Activated naive CD8-positive, alpha-beta T cell (primary cell): ENCODE data around the gene LXN.

ENCODE experiments used
- H3K27ac Mint-ChIP-seq: one replicate; pipeline ENCODE4 v1.8.0; 2021; ENCODE audit warnings: mixed read lengths
- H3K27me3 Mint-ChIP-seq: one replicate; pipeline ENCODE4 v1.8.0; 2021; ENCODE audit warnings: mixed read lengths
- H3K36me3 Mint-ChIP-seq: one replicate; pipeline ENCODE4 v1.8.0; 2021; ENCODE audit warnings: mixed read lengths
- H3K4me1 Mint-ChIP-seq: one replicate; pipeline ENCODE4 v1.8.0; 2021; ENCODE audit warnings: low read depth, mixed read lengths
- H3K4me3 Mint-ChIP-seq: one replicate; pipeline ENCODE4 v1.8.0; 2021; ENCODE audit warnings: mild to moderate bottlenecking, mixed read lengths
- H3K9me3 Mint-ChIP-seq: one replicate; pipeline ENCODE4 v1.8.0; 2021; ENCODE audit warnings: low read depth, mixed read lengths

Gene LXN

GRCh38 chr3:158672215-158673176 is at the start of gene LXN:
Gene LXN, minus strand, starts transcription at chr3:158672648. Its CDS starts 170 bp downstream, at chr3:158672478.
- Mint-ChIP-seq H3K27ac (peak within 1 kb of the TSS; percentile 75), H3K4me1 (peaks cover 26% of the 10 kb centered on the region), H3K27me3 (no peaks in the 10 kb centered on the region), H3K36me3 (peaks cover 6% of the 10 kb centered on the region), H3K9me3 (no peaks in the 10 kb centered on the region), H3K4me3 (peak within 1 kb of the TSS; percentile 82)

- Mint-ChIP-seq H3K27ac (no peak overlapping the region), H3K9me3 (no peaks in the 10 kb centered on the region), H3K4me3 (no peak overlapping the region), H3K27me3 (no peaks in the 10 kb centered on the region), H3K36me3 (no peaks in the 10 kb centered on the region), H3K4me1 (peaks cover 32% of the 10 kb centered on the region)
These were observed 49.7 kb upstream of the LXN start for GRCh38 chr3:158722108-158722507.

GRCh38 chr3:158718490-158719170 is 46.2 kb upstream of the LXN start:
- Mint-ChIP-seq H3K9me3 (no peaks in the 10 kb centered on the region), H3K4me1 (peaks cover 28% of the 10 kb centered on the region), H3K27me3 (no peaks in the 10 kb centered on the region), H3K27ac (no peak overlapping the region), H3K36me3 (peaks cover 5% of the 10 kb centered on the region), H3K4me3 (no peak overlapping the region)

GRCh38 chr3:158717576-158717975 is 45.1 kb upstream of the LXN start:
- H3K27ac Mint-ChIP-seq: no peak overlapping the region

GRCh38 chr3:158713094-158713499 is 40.6 kb upstream of the LXN start:
- H3K36me3 Mint-ChIP-seq: peaks cover 26% of the 10 kb centered on the region
- peaks cover 6% of the 10 kb centered on the region for H3K4me1 Mint-ChIP-seq
- no peaks in the 10 kb centered on the region for H3K27me3 Mint-ChIP-seq
- H3K4me3 Mint-ChIP-seq: no peak overlapping the region
- no peaks in the 10 kb centered on the region for H3K9me3 Mint-ChIP-seq
- no peak overlapping the region for H3K27ac Mint-ChIP-seq

More at GRCh38 chr3:158717576-158717975, 45.1 kb upstream of the LXN start:
- Mint-ChIP-seq H3K4me1 (peaks cover 26% of the 10 kb centered on the region), H3K27me3 (no peaks in the 10 kb centered on the region), H3K9me3 (no peaks in the 10 kb centered on the region), H3K36me3 (peaks cover 11% of the 10 kb centered on the region), H3K4me3 (no peak overlapping the region)

GRCh38 chr3:158712443-158712842 is 40.0 kb upstream of the LXN start:
- Mint-ChIP-seq H3K4me3 (no peak overlapping the region), H3K27ac (no peak overlapping the region), H3K9me3 (no peaks in the 10 kb centered on the region), H3K36me3 (peaks cover 27% of the 10 kb centered on the region), H3K4me1 (peaks cover 6% of the 10 kb centered on the region), H3K27me3 (no peaks in the 10 kb centered on the region)

GRCh38 chr3:158711886-158712285 is 39.4 kb upstream of the LXN start:
- Mint-ChIP-seq H3K36me3 (peaks cover 31% of the 10 kb centered on the region), H3K27me3 (no peaks in the 10 kb centered on the region), H3K4me1 (peaks cover 6% of the 10 kb centered on the region), H3K4me3 (no peak overlapping the region), H3K27ac (no peak overlapping the region), H3K9me3 (no peaks in the 10 kb centered on the region)

- H3K36me3 Mint-ChIP-seq: peaks cover 35% of the 10 kb centered on the region
- H3K27me3 Mint-ChIP-seq: no peaks in the 10 kb centered on the region
- H3K9me3 Mint-ChIP-seq: no peaks in the 10 kb centered on the region
- H3K4me3 Mint-ChIP-seq: no peak overlapping the region
- no peak overlapping the region for H3K27ac Mint-ChIP-seq
- H3K4me1 Mint-ChIP-seq: peaks cover 6% of the 10 kb centered on the region
These were observed 38.2 kb upstream of the LXN start for GRCh38 chr3:158710601-158711000.

GRCh38 chr3:158709666-158710083 is 37.2 kb upstream of the LXN start:
- no peak overlapping the region for H3K4me3 Mint-ChIP-seq
- peaks cover 6% of the 10 kb centered on the region for H3K4me1 Mint-ChIP-seq
- H3K36me3 Mint-ChIP-seq: peaks cover 35% of the 10 kb centered on the region
- H3K27me3 Mint-ChIP-seq: no peaks in the 10 kb centered on the region
- H3K27ac Mint-ChIP-seq: no peak overlapping the region
- H3K9me3 Mint-ChIP-seq: no peaks in the 10 kb centered on the region

GRCh38 chr3:158703566-158703965 is 31.1 kb upstream of the LXN start:
- Mint-ChIP-seq H3K36me3 (peaks cover 24% of the 10 kb centered on the region), H3K27ac (no peak overlapping the region), H3K4me1 (peaks cover 9% of the 10 kb centered on the region), H3K27me3 (no peaks in the 10 kb centered on the region), H3K4me3 (no peak overlapping the region), H3K9me3 (no peaks in the 10 kb centered on the region)

- no peaks in the 10 kb centered on the region for H3K27me3 Mint-ChIP-seq
- H3K36me3 Mint-ChIP-seq: peaks cover 20% of the 10 kb centered on the region
- H3K4me3 Mint-ChIP-seq: no peak overlapping the region
- peaks cover 9% of the 10 kb centered on the region for H3K4me1 Mint-ChIP-seq
- no peaks in the 10 kb centered on the region for H3K9me3 Mint-ChIP-seq
- no peak overlapping the region for H3K27ac Mint-ChIP-seq
These were observed 30.5 kb upstream of the LXN start for GRCh38 chr3:158702815-158703481.

- no peak overlapping the region for H3K27ac Mint-ChIP-seq
- peaks cover 9% of the 10 kb centered on the region for H3K4me1 Mint-ChIP-seq
- H3K36me3 Mint-ChIP-seq: peaks cover 14% of the 10 kb centered on the region
- H3K27me3 Mint-ChIP-seq: no peaks in the 10 kb centered on the region
- H3K9me3 Mint-ChIP-seq: no peaks in the 10 kb centered on the region
- H3K4me3 Mint-ChIP-seq: no peak overlapping the region
These were observed 29.1 kb upstream of the LXN start for GRCh38 chr3:158701420-158702065.

GRCh38 chr3:158700559-158700958 is 28.1 kb upstream of the LXN start:
- H3K4me3 Mint-ChIP-seq: no peak overlapping the region
- H3K4me1 Mint-ChIP-seq: peaks cover 9% of the 10 kb centered on the region
- H3K27ac Mint-ChIP-seq: no peak overlapping the region
- H3K9me3 Mint-ChIP-seq: no peaks in the 10 kb centered on the region
- H3K27me3 Mint-ChIP-seq: no peaks in the 10 kb centered on the region
- H3K36me3 Mint-ChIP-seq: peaks cover 9% of the 10 kb centered on the region

GRCh38 chr3:158696618-158697017 is 24.2 kb upstream of the LXN start:
- Mint-ChIP-seq H3K9me3 (no peaks in the 10 kb centered on the region), H3K4me3 (no peak overlapping the region), H3K27me3 (no peaks in the 10 kb centered on the region), H3K27ac (no peak overlapping the region), H3K4me1 (peaks cover 2% of the 10 kb centered on the region), H3K36me3 (peaks cover 18% of the 10 kb centered on the region)
